CD4-positive, alpha-beta T cell treated with Interleukin-2 at 100 ng/mL for 4 hours (primary cell): ENCODE results near the gene ZNF277.
"Not testable (repeated sequence)": the region's sequence is repeated elsewhere in the genome, so short reads cannot be mapped to it uniquely, and the experiment has no call there.

ENCODE experiments used
- DNase-seq: peaks from one replicate; pipeline ENCODE4 v3.0.0-alpha.2; 2020; ENCODE audit warnings: low spot score

The ZNF277 gene

DNA sequence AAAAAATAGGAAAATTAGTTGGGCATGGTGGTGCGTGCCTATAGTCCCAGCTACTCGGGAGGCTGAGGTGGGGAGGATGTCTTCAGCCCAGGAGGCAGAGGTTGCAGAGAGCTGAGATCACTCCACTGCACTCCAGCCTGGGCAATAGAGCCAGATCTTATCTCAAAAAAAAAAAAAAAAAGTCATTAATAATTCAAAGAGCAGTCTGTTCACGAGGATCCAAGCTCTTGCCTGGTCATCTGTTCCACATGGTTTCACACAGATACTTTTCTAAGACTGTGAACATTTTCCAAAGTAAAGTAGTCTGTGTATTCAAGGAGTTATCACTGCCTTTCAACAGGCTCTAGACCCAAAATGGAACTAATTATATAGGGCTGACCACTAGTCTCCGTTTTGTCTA, 86.9 kb downstream of the ZNF277 start:
- no peak for DNase-seq

DNA sequence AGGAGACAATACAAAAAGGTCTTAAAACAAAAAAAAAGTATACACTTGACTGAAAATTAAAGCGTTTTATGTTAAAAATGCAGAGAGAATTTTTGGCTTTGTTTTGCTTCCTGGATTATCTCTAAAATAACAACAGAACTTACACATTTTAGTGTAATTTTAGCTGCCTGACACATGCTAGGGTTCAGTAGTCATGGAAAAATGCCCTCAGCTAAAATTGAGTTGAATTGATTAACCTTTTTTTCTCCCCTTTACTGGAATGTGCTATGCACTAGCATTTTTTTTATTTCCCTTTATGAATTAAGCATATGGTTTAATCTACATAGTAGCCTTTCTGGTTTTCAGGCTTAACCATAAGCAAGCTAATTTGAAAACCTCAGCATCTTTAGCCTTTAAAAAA, 89.9 kb downstream of the ZNF277 start:
- no peak for DNase-seq

DNA sequence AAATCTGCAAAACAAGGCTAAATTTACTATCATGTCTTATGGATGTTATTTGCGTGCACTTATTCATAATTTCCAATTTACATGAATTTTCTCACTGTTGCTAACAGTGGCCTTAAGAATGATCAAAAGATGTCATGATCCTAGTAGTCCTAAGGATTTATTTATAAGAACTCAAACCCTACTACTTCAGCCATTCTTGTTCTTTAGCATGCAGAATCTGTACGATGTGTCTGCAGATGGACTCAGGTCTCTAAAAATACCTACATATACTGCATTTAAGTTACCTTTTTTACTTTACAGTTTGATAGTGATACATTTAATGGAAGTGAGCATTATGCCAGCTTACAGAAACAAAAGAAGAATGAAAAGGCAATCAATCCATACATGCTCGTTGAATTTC, 91.2 kb downstream of the ZNF277 start:
- no peak for DNase-seq

DNA sequence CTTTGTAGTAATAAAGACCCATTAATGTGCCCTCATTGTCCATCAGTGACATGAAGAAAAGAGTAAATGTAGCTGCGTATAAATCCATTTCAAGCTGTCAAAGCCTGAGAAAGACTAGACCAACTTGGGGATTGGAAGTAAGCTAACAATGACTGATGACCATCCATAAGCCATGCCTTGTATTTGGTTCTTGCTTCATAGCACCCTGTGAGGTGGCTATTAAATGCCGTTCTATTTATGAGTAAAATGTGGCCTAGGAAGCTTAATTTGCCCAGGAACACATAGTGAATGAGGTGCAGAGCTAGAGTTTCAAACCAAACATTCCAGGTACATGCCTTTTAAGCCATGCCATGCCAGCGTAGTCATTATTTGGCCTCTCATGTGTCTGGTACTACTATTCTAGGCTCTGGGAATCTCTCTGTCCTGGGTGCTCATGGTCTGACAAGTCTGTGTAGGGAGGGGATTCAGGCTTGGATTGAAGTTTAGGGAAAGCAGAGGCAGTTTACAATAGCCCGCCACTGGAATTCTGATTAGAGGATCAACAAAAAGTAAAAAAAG, 92.1 kb downstream of the ZNF277 start:
- no peak for DNase-seq

DNA sequence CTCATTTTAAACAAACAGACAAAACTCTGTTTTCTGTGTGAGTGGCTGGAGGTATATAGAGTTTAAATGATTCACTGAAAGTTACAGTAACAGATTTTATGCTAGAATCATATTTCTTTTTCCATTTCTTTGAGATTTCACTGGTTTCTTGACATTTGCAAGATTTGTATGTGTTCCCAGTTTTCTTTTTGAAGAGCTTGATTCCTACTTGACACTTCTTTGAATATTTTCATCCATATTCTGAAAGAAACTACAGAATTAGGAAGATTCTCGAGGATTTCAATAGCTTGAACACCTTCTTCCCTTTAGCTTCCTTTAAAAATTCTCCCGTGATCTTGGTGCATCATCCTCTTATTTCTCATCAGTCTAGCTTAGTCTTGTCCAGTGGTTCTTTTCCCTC, 93.6 kb downstream of the ZNF277 start:
- no peak for DNase-seq

DNA sequence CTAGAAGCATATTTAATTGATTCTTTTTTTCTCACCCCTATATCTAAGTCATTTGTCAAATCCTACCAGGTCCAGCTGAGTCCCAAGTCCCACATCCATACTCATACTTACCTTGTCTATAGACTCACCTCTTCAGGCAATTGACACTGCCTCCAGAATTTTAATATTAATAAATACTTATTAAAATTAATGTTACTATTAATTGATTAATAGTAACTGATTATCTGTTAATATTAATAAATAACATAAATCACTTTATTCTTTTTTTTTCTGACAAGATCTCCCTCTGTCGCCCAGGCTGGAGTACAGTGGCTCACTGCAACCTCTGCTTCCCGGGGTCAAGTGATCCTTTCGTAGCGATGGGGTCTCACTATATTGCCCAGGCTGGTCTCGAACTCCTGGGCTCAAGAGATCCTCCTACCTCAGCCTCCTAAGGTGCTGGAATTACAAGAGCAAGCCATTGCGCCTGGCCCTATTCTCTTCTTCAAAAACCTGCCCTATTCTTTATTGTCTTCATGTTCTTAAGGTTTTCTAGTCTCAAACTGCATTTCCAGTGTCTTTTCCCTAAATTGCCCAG, 94.4 kb downstream of the ZNF277 start:
- no peak for DNase-seq

DNA sequence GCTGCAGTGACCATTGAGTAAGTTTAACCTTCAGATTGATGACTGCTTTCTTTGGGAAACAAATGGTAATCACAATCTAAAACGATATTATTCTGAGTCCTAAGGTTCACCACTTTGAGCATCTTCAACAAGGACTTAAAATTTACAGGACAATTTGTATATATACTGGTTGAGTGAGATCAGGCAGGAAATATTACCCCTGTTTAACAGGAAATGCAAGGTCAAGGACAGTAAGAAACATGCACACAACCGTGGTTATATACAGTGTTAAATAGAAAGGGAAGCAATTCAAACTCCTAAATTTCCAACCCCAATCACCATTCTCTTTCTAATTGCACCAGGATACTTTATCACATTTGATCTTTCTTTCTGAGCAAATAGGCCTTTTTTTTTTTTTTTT, 96.1 kb downstream of the ZNF277 start:
- no peak for DNase-seq

DNA sequence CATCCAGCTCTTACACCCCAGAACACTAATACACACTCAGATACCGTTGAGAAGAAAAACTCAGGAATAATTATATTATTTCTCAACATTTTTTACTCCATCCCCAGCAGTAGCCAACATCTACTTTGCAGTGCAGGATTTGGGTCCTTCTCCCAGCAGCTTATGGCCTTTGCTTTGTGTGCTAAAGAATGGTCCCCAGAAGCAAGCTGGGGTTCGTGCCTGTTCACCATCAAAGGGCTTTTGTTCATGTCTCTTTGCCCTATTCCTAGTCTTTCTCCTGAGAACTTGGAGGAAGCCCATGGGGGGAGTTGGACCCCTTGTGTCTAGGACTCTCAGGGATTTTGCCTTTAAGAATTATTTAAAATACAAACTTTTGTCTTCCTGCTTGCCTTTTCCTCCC, 100.4 kb downstream of the ZNF277 start:
- DNase-seq, result no peak

DNA sequence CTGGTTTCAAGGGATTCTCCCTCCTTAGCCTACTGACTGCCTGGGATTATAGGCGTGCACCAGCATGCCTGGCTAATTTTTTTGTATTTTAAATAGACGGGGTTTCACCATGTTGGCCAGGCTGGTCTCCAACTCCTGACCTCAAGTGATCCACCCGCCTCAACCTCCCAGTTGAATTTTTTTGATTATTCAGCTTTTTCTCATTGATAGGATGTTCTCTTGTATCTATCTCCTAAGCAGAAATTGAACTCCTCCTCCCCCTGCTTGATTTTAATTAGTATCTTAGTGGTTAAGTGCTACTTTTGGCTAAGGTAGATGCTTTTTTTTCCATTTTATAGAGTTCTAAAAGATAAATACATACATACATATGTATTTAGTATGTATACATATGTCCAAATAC, 101.0 kb downstream of the ZNF277 start:
- no peak for DNase-seq

DNA sequence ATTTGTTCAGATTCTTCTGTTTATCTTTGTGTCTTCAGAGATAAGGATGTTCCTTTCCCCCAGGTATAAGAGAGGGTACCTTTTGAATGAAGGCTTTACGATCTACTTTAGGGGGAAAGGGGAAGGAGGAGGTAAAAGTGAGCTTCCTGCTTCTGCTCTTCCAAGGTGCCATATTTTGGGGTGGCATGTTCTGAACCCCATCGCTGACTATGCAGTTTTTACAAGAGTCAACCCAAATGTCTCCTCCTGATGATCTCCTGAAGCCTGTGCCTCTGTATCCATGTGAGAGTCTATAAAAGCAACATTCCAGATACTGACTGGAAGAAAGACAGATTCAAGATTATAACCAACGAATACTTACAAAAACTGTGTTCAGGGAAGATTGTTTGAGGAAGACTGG, 102.5 kb downstream of the ZNF277 start:
- DNase-seq, result no peak

DNA sequence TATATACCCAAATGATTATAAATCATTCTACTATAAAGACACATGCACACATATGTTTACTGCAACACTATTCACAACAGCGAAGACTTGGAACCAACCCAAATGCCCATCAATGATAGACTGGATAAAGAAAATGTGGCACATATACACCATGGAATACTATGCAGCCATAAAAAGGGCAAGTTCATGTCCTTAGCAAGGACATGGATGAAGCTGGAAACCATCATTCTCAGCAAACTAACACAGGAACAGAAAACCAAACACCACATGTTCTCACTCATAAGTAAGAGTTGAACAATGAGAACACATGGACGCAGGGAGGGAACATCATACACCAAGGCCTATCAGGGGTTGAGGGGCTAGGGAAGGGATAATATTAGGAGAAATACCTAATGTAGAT, 110.3 kb downstream of the ZNF277 start:
- not testable (repeated sequence) for DNase-seq

DNA sequence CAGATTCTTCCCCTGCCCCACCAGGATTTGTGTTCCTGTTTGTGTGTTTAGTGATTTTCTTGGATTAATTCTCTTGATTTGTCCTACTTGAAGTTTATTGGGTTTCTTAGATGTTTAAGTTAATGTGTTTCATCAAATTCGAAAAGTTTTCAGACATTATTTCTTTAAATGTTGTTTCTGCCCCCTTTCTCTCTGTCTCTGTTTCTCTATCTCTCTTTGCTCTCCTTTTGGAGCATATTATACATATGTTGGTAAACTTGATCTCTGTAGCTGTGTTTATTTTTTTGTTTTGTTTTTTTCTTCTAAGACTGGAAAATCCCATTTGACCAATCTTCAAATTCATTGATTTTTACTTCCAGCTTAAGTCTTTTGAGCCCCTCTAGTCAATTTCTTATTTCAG, 115.6 kb downstream of the ZNF277 start:
- DNase-seq, result no peak

DNA sequence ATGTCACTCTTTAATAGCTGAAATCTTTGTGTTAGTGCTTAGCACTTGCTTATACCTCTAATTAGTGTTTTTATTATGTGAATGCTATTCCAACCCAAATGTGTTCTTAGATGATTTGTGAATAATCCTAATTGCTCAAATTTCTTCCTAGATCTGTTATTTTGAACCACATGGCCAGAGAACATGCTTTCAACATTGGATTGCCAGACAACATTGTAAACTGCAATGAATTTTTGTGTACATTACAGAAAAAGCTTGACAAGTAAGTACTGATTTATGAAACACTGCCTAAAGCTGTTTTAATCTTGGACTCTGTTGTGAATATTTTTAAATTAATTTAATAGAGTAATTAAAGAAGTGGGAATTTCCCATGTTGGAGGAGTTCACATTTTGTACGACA, 121.1 kb downstream of the ZNF277 start:
- no peak for DNase-seq

DNA sequence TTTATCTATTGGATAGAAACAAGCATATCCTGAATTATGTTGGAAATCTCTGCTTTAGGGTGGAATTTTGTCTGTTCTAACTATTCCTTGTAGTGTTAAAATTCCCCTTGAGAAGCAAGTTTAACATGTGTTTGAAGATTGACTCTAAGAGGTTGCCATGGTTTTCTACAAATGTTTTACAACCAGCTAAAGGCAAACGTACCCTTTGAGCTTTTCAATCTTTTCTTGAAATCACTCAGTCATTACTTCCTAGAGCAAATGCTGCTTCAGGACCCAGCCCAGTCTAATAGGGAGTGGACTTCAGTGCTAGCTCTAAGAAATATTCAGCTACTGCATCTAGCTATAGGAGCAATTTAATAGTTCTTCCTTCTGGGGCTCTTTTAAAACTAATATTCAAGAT, 125.0 kb downstream of the ZNF277 start:
- DNase-seq, result no peak

DNA sequence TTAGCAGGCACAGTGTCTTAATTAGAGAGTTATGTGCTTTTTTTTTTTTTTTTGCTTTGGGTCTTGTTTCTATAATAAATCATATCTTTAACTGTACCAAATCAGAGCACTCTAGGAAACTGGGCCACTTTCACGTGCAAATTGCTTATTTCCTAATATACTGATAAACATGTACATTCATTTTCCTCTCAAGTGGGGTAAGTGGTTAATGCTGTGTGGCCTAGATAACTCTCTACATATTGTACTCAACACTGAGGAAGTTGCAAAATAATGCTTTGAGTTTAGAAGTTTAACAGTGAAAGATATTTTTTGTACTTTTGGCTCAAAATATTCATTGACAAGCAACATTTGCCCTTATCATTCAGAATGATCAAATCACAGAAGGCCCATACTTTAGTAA, 127.9 kb downstream of the ZNF277 start:
- no peak for DNase-seq

DNA sequence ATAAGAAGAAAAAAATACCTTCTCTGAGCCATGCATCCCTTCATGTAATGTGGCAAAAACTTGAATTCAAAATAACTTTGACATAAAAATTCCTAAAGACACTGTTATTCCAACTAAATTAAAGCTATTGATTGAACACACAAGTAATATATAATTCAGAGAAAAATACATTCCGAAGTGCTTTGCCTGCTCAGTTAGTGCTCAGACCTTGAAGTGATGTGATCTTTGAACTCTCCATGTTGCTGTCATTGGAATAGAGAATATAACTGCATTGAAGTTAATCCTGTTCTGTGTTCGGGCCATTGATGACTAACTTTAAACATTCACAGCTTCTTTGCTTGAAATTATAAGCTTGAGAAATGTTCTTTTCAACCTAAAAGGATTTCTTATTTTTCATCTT, 129.8 kb downstream of the ZNF277 start:
- no peak for DNase-seq

DNA sequence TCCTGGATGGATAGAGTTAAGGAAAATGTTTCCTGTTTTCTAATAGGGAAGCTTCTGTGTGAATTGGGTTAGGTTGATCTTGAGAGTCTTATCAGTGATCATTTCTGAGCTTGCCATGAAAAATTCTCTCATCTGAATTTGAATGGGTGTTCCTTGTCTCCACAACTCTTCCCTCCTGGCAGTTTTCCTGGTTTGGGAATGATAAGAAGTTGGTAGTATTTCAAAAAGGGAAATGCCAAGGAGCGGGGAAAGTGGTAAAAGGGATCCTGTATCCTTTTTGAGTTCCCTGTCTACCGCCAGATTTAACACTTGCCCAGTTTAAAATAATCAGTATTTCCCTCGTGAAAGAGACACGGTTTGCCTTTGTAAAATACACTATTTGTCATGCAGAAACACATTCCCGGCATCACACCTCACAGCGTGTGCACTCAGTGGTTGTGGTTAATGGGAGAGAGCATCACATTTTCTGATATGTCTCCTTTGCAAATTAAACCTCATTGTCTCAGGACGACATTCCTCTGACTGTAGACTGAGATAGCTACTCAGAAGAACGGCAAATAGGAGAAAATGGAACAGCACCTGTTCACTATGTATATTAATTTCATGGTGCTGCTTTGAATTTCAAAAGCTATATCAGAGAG, 130.6 kb downstream of the ZNF277 start:
- no peak for DNase-seq

DNA sequence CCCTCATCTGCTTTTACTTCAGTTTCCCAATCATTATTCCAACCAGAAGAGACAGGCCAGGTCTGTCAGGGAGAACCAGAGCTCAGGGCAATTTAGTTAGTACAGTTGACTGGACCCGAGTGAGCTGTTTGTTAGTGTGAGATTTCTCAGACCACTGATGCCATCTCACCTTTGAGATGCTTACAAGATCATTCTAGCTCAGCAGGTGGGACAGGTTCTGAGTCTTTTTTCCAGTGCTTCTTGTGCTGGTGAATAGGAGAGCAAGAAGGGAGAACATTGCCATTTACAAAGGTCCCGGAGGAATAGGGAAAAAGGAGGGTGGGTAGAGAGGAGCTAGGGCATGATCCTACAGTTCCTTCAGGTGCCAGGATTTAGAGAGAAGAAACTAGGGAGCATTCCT, 131.4 kb downstream of the ZNF277 start:
- no peak for DNase-seq

DNA sequence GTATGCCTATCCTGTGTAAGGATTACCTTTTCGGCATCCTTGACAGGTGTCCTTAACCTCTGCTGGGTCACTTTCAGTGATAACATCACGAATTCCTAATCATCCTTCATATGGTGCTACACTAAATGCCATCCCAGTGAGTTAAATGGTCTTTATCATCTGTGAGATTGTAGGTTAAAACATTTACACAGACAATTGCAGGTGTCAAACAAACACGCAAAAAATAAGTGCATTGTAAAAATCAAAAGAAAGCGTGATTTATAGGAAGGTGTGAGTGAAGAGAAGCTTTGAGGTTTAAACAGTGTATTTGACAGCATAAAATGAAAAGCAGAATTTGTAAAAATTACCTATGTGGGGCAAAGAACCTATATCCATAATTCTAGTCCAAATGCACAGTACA, 132.3 kb downstream of the ZNF277 start:
- DNase-seq, result no peak

DNA sequence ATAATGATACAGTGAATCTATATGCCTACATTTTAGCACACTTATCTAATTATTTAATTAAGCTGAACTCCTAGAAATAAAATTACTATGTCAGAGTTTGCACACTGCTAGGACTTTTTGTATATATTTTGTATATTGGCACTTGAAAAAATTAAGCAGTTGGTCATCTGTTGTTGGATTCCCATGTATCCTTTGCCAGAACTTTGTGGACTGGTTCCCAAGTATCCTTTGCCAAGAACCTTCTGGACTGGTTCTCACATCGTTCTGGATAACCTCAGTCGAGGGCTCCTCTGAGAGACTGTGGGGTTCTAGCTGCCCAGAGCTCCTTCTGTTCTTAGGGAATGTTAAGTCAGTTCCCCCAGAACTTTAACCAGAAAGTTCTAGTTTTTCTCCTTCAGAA, 135.0 kb downstream of the ZNF277 start:
- no peak for DNase-seq

DNA sequence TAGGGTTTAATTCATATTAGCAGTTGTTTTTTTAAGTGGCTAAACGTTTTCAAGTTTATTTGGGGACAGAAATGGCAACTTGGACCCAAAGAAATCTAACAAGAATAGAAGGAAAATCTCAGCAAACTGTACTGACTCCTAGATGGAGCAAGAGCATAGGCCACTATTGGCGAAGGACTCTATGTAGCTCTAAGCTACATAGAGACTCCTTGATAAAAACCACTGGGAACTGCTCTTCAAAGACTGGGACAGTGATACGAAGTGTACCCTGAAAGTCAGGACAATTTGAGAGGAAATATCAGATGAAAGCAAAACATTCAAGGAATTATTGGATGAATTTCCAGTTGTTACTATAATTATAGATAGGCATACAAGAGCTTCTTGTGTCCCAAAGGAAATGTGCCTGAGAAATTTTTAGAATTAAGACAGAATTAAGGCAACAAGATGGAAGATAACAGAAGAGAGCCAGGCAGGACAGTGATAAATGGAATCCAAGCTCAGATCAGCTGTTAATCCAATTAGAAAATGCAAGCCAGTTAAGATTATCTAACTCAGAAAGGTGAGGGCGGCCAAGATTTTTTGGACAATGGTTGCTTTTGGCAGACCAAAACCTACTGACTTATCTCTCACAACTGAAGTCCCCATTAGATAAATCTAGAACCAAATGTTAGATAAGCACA, 140.0 kb downstream of the ZNF277 start:
- DNase-seq, result no peak

DNA sequence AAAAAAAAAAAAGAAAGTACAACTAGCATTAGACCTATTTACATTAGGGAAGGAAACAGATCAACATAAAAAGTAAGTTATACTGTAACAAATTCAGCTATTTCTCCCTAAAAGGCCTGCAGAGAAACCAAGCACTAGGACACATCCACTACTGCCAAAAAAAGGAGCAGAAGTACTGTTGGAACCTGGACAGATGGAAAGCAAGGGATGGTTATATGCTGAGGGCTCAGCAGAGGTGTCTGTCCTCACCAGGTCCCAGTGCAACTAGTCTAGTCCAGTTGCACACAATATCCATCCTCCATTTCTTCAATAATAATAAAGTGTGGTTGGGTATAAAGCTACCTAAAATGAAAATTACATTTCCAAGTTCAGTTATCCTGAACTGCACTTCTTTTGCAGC, 140.6 kb downstream of the ZNF277 start:
- no peak for DNase-seq

DNA sequence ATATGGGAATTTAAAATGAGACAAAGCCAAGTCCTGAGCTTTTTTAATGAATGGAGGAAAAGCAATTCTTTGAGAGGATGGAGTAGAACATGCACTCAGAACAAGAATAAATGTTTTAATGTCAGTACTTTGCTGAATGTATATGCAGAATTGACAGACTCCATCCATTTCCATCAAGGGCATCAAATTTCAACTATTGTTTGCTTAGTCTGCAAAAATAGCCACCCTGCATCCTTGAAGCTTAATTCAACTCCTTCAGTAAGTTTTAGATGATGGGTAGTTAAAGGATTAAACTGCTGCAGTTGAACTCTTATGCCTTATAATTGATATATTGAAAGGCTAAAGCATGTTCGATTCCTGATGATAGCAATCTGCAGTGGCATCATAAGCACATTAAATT, 144.1 kb downstream of the ZNF277 start:
- no peak for DNase-seq

DNA sequence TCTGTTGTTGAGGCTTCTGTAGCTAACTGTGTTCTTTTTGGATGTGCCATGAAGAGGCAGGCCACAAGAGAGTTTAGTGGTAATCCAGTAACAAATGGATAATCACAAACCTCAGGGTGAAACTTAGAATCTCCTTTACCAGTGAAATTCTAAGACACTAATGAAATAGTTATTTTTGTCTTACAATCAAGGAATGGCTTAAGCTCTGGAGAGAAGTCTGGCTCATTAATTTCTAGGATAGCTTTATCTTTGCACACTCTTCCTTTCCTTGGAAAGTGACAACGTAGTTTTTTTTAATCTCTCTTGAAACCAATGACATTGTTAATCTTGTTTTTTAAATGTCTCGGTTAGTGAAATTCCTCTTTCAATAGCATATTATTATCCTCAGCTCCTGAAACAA, 150.1 kb downstream of the ZNF277 start:
- DNase-seq, result no peak
